ENCODE results near the gene ALK.

The ALK gene

DNA sequence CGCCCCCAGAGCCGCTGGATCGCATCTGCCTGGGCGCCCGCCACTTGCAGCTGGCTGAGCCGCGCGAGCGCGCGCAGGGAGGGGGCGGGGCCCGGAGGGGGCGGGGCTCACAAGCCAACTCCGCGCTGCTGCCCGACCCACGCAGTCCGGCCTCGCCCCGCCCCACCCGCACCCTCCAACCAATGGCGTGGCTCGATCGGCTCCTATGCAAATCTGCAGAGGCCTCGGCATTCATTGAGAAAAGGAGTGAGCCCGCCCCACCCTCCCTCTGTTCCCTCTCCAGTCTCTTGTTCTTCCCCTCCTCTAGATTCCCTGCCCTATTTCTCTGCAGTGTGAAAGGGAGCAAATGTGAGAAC lies at the start of gene ALK:
Gene ALK, minus strand, starts transcription at position 27 of the 356 bp plus-strand sequence. CDS start 927 bp downstream, outside the sequence.
- peak; percentile 29 for DNase-seq

DNA sequence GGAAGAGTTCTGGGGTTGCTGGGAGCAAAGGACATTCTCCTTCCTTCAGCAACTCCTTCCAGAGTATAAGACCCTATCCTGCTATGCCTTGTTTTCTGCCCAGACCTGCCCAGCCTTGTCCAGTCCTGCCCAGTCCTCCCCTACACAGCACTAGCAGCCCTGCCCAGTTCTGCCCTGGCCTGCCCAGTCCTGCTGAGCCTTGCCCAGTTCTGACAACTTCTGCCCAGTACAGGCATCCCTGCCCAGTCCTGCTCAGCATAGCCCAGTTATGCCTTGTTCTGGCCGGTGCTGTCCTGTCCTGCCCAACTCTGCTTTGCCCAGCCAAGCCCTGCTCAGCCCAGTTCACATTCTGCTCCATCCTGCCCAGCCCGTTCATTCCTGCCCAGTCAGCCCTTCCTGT lies 44.9 kb upstream of the ALK start:
- no peak for DNase-seq

DNA sequence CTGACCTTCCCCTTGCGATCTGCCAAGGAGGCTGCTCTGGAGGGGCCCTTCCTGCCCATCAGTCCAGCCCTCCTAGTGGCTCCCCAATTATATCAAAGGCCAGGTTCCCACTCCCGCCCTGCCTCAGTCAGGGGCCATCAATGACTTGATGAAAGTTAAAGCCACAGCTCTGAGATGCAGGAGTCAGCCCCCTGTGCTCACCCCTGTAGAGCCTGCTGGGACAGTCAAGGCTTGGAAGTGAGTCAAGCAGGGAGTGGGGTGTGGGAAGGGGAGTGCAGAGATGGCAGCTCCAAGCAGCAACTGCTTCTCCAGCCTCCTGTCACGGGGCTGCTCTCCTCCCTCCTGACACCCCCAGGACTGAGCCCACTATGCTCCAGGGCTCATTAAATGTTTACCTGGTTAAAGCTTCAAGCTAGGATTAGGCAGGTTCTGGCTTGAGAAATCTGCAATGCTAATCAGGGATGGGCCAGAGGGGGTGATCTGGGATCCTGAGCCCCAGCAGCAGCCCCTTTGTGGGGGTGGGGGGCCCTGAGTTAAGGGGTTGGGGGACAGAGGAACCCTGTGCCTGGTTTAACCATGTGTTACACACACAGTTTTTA lies 42.7 kb upstream of the ALK start:
- DNase-seq: no peak

DNA sequence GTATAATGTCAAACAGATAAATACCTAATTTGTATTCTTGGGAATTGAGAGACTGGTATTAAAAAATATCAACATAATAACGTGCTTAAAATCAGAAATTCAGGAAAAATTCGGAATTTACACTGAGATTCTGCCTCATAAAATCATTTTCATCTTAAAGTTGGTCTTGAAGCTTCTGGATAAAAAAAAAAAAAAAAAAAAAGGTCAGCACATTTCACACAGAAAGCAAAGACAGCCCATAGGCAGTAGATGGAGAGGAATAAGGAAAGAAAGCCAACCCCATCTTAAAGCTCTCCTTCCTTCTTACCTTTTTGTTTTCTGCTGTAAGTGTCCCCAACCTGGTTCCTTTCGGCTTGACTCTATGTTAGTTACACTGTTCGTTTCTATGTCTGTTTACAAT lies 41.5 kb upstream of the ALK start:
- DNase-seq: no peak

DNA sequence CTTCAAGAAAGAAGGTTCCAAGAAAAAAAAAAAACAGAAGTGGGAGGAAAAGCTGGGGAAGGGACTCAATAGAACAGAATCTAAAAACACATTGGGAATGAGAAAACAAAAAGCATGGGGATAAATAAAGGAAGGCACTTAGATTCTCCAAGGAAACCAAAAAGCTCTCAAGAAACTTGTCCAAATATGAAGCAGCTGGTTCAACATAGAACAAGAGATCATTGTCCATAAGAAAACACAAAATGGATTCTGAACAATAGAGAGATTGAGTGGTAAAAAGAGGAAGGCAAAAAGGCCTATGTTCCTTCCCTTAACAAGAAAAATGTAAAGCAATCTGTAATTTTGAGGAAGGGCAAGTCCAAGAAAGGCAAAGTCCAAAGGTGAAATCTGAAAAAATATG lies 32.9 kb upstream of the ALK start:
- no peak for DNase-seq

DNA sequence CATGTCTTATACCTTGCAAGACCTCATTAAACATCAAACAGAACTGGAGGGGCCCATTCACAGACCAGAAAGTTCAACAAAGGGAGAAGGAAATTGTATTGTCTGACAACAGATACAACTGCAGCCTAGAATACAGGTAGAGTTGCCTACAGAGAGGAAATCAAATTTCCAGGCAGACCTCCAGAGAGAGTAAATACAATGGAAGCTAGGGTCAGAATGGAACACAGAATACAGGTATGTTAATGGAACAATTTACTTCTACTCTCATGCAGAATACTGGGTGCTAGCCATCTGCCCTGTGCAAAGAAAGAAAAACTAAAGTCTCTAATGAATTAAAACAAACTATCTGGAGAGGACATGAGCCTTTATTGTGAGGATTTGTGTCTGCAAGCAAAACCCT lies 31.6 kb upstream of the ALK start:
- DNase-seq: no peak

DNA sequence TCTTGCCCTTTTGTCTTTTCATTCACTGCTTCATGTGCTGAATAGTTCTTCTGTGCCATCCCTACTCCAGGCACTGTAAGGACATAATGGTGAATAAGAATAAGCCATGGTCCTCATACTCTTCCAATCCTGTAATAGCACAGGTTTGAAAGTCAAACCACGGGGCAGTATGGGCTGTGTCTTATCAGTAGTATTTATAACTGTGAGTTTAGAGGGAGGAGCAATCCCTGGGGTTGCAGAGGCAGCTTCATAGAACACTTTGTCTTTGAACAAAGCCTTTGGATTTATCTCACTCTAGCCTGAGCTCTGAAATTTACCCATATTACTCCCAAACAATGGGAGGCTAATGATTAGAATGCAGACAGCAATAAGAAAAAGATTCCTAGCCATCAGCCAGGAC lies 30.2 kb upstream of the ALK start:
- DNase-seq: no peak

DNA sequence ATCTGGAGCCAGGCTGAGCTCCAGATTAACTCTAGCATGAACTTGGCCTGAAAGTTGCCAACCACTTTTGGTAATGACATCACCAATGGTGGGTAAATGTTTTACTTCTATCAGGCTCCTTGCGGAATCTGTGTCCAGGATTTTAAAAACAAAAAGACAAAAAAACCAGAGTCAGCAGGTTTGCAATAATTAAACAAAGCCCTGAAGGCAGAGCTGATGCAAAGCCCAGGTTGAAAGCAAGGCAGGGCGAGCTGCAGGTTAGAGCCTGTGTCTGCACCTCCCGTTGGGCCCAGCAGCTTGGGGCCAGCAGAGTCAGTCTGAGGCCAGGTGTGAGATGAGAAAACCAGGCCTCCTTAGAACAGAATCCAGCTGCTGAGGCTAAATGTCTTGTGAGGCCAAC lies 29.1 kb upstream of the ALK start:
- DNase-seq: no peak

DNA sequence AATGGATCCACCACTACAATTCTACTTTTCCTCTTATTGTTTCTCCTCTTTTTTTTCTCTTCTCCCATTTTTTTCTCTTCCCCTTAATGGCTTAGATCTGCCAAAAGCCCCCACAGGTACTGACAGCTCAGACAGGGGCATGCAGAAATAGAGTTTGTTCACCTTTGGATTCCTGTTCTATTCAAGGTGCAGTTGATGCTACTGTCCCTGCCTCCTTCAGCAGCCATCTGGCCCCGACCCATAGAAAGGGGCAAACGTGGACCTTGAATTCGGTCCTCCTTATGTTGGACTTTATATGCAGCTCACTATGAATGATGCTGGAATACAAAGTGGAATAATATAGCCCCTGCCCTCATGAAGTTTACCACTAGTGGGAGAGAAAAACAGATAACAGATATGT lies 27.7 kb upstream of the ALK start:
- DNase-seq: no peak

DNA sequence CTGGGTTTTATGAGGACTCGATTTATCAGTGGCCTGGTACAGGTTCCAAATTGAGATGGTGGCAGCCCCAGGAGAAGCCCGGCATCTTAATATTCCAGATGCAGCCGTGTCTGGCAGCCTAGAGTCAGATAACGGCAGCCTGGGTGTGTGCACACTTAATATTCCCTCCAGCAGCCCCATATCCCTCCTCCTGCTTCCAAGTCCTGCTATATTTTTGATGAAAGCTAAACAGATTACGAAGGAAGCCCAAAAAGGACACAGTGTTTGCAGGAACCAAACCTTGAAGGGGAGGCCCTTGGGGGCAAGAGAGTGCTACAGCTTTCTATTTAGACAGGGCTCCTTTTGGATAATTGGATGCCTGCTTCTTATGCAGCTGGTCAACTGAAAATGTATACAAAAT lies 25.1 kb upstream of the ALK start:
- no peak for DNase-seq

DNA sequence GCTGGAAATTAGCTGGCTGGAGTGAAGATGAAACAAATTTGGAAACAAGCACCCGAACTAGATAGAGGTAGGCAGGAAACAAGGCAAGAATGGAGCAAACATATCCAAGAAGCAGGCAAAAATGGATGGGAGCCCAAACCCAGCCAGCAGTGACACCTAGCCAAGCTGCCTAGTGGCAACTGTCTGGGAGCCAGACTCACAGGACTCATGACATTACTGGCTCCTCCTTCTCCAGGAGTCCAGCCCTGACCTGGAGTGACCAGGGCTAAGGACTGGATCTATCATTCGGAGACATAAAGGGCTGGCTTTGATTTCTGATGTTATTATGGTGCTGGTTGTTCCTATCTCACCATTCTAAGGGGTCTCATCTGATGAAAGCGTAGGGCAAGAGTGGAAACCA lies 21.3 kb upstream of the ALK start:
- no peak for DNase-seq

DNA sequence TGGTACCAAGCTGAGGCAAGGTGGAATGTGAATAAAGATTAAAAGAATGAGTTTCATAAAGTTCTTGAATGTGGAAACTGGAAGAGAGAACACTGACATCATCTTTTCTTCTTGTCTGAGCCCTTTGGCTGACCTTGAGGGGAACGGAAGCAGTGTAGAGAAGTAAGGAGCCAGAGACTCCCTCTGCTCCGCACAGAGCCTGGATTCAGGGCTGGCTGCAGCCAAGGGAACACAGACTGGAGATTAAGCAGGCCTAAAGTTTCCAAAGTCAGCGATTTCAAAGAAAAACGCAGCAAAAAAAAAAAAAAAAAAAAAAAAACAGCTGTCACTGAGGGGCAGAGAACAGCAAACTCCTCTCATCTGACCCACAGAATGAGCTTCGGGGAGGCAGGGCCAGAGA lies 19.3 kb upstream of the ALK start:
- DNase-seq: no peak

DNA sequence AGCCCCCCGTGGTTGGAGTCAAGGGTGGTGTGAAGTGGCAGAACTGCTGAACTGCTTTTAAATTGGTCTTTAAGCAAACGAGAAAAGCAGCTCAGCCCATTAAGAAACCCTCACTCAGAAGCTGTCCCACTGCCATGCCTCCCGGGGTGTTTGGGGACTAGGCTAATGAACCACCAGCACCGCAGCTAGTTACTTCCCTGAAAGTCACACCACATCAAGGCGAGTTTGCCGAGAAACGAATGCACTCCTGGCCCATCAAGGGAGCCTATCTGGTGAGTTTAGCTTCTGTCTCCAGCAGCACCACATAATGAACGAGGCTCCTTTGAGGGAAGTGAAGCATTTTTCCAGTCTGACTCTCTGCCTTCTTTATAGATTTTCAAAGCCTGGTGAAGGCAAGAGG lies 14.6 kb upstream of the ALK start:
- DNase-seq: no peak

DNA sequence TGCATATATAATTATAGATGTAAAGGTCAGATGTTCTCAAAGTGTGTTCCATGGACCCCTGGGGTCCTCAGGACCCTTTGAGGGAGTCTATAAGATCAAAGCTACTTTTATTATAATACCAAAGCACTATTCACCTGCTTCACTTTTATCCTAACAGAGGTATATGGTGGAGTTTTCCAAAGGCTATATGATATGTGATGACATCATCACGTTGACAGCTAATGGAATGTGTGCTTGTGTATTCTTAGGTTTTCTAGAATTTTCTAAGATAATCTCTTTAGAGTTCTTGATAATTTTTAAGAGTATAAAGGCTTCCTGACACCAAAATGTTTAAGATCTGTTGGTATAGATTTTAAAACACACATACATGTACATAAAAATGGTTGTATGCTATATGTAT lies 10.4 kb upstream of the ALK start:
- no peak for DNase-seq

DNA sequence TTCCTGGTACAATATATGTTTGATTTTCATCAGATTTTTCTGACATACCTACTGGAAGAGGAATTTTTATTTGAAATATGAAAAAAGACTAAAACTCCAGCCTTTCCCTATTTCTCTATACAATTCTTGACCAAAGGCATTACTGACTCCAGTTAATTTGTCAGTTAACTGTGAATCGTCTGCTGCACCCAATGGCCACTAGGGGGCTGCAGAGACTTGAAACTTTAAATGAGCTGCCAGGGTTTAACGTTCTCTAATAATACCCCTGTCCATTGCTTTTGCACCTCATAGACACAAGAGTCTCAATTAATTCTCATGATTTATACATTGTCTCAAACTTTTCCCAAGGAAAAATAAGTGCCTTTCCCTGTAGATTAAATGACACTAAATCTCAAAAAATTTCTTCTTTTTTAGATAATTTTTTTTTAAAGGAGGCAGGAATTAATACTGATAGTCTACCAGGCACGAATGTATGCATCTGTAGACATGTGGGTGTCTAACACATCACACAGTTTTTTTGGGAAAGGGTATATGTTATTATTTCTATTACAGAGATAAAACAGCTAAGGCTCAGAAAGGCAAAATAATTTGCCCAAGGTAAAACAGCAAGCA lies 1.8 kb upstream of the ALK start:
- DNase-seq: peak; percentile 13

DNA sequence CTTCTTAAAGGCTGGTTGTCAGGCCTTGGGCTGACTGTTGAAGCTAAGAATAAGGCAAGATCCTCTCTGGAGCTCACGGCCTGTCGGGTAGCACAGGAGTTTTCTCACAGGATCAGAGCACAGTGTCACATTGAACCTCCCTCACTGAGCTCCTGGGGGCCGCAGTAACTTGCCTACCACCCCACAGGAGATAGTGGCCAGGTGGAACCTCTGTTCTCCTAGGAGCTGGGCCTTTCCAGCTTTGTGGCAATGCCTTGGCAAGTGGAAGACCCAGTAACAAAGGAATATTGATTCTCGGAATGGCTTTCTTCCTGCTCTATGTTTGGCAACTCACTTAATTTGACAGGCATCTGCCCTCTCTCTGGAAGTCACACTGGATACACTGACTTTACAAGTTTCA lies 1.2 kb upstream of the ALK start:
- DNase-seq: no peak

DNA sequence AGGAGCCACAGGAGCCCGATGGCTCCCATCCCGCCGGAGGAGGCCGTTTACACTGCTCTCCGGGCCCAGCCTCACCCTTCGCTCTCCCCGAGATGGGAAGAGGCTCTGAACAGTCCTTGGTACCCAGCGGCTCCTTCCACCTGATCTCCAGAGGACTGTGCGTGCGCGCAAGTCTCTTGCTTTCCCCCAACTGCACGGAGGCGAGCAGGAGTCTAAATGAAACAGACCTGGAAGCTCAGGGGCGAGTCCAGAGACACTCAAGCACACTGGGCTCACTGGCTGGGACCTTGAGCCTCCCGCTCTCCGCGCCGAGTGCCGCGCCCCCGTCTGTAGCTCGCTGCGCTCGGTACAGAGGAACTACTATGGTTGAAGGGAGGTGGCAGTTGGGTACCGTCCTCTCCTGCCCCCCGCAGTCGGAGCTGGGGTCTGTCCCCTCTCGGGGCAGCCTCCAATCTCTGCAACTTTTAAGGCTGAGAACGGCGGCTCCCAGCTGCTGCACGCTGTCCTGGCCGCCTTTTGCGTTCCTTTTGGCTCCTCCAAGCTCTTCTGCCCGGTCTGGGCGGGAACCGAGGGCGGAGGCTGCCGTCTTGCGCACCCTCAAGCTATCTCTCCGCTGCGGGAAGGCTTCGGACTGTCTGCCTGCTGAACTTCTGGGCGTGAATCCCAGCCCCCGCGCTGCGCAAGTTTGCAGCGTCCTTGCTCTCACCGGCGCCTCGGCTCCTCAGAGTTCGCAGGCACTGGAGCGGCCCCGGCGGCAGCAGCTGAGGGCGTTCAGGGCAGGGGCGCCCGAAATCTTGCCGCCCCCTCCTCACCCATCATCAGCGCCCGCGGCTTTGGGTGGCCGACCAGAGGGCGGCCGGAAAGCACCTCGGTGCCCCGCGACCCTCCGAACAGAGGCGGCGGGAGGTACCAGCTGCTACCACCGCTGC lies 491 bp downstream of the ALK start:
- DNase-seq: no peak

DNA sequence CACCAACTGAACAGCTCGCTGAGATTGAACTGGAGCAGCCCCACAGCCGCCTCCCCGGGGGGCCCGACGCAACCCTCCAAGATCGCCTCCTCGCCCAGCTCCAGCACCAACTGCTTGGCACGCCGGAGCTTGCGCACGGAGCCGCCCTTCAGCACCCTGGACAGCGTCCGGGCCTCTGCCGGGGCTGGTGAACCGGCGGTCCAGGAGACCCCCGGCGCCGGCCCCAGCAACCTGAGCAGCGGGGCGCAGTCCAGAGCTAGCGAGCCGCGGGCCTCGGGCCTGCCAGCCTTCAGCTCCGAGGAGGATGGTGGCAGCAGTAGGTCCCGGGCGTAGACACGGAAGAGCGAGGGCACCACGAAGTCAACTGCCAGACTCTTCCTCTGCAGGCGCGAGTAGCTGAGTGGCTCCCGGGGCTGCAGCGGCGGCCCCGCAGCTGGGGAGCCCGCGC lies 1.2 kb downstream of the ALK start:
- DNase-seq: peak; percentile 4

DNA sequence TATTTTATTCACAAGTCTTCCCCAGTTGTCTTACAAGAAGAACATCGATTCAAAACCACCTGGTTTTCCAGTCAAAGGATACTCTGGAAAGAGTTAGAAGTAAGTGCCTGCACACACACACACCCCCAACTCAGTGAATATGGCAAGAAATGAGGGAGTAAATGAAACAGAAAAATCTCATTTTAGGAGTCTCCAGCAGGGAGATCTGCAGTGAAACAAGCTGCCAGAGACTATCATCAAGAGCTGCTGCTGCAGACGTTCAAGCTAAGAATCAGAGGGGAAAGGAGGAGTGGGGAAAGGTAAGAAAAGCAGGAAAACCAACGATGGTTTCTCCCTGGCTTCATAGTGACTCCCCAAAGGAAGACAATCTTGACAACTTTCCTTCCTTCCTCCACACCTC lies 2.4 kb downstream of the ALK start:
- DNase-seq: no peak

DNA sequence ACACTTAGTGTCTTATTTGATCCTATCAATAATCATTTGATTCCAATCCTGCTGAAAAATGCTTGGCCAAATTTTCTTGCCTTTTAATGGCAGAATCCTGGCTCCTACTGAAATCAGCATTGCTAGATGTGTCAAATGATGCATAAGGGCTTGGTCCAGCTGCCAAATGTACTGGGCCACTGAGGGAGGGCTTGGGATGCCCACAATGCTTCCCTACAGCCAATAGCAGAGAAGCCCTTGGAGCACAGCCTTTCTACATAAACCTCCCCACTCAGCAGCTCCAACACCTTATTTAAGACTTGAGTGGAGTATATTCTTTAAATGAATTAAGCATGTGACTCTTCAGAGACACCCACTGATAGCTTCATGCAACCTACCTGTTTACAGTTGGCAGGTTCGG lies 3.6 kb downstream of the ALK start:
- no peak for DNase-seq

DNA sequence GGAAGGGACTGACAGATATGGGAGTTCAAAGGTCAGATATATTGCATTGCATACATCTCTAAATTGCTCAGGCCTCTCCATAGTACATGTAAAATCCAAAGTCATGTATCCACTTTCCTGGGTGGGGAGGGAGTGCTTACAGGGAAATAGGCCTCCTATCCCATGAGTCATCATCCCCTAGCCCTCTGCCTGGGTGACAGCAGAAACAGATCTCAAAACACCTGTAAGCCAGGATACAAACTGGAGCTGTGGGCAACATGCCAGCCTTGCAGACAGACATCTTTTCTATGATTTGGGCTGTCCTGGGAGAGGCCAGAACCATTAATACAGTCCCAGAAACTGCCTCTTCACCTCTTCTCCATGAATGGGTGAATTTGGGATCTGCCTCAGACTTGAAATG lies 4.8 kb downstream of the ALK start:
- no peak for DNase-seq

DNA sequence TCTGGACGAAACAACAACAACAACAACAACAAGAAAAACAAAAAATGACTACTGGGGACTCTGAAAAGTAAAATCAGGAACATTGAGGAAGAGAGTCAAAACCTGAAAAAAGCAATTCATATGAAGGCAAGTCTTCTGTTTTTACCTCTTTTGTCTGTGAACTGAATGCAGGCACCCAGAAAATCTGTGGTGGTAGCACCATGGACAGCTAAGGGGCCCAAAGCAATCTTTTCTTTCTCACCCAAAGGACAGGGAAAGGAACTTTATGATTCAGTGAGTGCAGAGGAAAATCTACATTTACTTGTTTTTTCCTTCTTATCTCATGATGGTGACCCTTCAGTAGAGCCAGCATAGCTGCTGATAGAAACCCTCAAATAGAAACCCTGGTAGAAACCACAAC lies 10.4 kb downstream of the ALK start:
- DNase-seq: no peak

DNA sequence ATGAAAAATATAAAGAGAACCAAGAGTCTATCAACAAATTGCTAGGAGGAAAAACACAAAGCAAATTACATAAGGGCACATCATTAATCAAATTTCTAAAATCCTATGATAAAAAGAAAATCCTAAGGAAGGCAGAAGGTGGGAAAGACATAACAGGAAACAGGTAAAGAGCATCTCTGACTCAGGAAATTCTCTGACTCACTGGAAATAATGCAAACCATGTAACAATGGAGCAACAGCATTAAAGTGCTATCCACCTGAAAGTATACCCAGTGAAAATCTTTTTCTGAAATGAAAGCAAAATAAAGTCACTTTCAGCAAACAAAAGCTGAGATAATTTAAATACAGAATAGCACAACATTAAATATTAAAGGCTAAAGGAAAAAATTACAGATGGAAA lies 10.9 kb downstream of the ALK start:
- no peak for DNase-seq

DNA sequence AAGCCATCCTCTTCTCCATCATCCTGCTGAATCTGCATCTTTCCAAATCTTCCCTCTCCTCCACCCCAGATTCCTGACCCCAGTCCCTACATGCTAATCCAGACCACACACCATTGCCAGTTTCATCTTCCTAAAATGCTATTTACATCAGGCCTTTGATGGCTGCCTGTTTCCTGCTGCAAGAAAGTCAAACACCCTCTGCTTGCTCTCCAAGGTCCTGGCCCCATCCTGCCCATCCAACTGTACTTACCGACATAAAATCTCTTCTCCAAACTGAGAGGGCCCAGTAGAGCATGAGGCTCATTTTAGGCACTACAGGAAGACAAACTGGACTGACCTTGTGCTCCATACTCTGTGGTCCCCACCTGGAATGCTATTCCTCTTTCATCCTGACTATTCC lies 19.0 kb downstream of the ALK start:
- DNase-seq: no peak
